ENCODE results near the gene TBCE. TPM values are rescaled to one million over a fixed set of nuclear protein-coding genes. Genes with fewer than 3 reads are reported as not detected.

TBCE gene
- total RNA-seq, 1 donor from 2014 or later: 17.2 TPM

DNA sequence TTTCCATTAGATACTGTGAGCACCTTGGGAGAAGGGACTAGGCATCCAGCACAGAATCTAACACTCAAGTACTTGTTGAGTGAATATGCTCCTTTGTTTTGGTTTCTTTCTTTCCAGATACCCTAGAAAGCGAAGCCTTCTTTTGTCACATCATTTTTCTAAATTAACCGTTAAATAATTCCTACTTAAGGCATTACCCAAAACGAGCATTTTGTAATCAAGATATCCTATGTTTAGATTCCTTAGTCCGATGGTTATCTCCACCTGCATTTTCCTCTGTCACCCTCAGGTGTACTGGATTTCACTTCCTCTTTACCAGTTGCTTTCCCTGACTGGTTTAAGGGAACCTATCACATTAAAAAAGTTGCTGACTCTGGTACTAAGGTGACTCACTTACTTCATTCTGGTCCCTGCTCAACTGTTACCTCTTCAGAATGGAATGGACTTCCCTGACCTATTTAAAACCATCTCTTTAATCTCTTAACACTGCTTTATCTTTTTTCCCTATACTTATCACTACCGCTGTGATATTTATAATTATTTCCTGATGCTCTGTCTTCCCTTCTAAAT lies 133.8 kb downstream of the TBCE start:
- Histone ChIP-seq H3K36me3 (no peaks in the 10 kb centered on the region), H3K4me1 (peaks cover 51% of the 10 kb centered on the region), H3K9me3 (replicated peaks) (no peaks in the 10 kb centered on the region), H3K4me3 (no peak overlapping the region), H3K27me3 (ENCODE audit: low read depth) (no peaks in the 10 kb centered on the region), H3K27ac (replicated peaks) (no peak overlapping the region)
- TF ChIP-seq, protein P1, sequence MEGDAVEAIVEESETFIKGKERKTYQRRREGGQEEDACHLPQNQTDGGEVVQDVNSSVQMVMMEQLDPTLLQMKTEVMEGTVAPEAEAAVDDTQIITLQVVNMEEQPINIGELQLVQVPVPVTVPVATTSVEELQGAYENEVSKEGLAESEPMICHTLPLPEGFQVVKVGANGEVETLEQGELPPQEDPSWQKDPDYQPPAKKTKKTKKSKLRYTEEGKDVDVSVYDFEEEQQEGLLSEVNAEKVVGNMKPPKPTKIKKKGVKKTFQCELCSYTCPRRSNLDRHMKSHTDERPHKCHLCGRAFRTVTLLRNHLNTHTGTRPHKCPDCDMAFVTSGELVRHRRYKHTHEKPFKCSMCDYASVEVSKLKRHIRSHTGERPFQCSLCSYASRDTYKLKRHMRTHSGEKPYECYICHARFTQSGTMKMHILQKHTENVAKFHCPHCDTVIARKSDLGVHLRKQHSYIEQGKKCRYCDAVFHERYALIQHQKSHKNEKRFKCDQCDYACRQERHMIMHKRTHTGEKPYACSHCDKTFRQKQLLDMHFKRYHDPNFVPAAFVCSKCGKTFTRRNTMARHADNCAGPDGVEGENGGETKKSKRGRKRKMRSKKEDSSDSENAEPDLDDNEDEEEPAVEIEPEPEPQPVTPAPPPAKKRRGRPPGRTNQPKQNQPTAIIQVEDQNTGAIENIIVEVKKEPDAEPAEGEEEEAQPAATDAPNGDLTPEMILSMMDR (IDR thresholded peaks at IDR 0.05; ENCODE audit: borderline replicate concordance): no peak
- DNase-seq: no peak
- intact Hi-C loops (cut with micrococcal nuclease): no loop called here

Other genes starting within 250 kb of the TBCE start
- gene TOMM20, start 238.6 kb upstream of the TBCE start, total RNA-seq: 84.1 TPM
- gene RBM34, start 206.2 kb upstream of the TBCE start, total RNA-seq: 55.6 TPM
- 15.7 TPM for gene ARID4B, start 39.2 kb upstream of the TBCE start, total RNA-seq
- gene GGPS1, start 38.9 kb upstream of the TBCE start, total RNA-seq: 30.2 TPM
- 23.0 TPM for gene B3GALNT2, start 137.0 kb downstream of the TBCE start, total RNA-seq